HFF-Myc (cell line): ENCODE results near the gene IFNE.

Source experiments
- DNase-seq: peaks from one replicate; pipeline ENCODE4 v3.0.0-alpha.2; 2011; ENCODE audit warnings: low read depth; ENCODE audit errors: extremely low read depth
- H3K4me3 ChIP-seq: replicated peaks from 2 replicates; pipeline ENCODE4 v1.5.1; 2011; ENCODE audit warnings: low read depth, mild to moderate bottlenecking, control low read depth, low read length
- TF ChIP-seq, protein P1 (sequence below): IDR thresholded peaks from 2 replicates; pipeline ENCODE4 v1.5.1; 2012; ENCODE audit warnings: mild to moderate bottlenecking, low read depth, low read length, control low read depth; ENCODE audit errors: missing control alignments

The IFNE gene

DNA sequence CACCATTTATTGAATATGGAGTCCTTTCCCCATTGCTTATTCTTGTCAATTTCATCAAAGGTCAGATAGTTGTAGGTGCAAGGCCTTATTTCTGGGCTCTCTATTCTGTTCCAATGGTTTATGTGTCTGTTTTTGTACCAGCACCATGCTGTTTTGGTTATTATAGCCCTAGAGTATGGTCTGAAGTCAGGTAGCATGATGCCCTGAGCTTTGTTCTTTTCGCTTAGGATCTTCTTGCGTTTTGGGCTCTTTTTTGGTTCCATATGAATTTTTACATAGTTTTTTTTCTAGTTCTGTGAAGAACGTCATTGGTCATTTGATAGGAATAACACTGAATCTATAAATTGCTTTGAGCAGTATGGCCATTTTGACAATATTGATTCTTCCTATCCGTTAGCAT is 40.2 kb upstream of the IFNE start:
- TF ChIP-seq, protein P1, sequence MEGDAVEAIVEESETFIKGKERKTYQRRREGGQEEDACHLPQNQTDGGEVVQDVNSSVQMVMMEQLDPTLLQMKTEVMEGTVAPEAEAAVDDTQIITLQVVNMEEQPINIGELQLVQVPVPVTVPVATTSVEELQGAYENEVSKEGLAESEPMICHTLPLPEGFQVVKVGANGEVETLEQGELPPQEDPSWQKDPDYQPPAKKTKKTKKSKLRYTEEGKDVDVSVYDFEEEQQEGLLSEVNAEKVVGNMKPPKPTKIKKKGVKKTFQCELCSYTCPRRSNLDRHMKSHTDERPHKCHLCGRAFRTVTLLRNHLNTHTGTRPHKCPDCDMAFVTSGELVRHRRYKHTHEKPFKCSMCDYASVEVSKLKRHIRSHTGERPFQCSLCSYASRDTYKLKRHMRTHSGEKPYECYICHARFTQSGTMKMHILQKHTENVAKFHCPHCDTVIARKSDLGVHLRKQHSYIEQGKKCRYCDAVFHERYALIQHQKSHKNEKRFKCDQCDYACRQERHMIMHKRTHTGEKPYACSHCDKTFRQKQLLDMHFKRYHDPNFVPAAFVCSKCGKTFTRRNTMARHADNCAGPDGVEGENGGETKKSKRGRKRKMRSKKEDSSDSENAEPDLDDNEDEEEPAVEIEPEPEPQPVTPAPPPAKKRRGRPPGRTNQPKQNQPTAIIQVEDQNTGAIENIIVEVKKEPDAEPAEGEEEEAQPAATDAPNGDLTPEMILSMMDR = no peak
- H3K4me3 ChIP-seq = no peak overlapping the region
- no peak for DNase-seq

DNA sequence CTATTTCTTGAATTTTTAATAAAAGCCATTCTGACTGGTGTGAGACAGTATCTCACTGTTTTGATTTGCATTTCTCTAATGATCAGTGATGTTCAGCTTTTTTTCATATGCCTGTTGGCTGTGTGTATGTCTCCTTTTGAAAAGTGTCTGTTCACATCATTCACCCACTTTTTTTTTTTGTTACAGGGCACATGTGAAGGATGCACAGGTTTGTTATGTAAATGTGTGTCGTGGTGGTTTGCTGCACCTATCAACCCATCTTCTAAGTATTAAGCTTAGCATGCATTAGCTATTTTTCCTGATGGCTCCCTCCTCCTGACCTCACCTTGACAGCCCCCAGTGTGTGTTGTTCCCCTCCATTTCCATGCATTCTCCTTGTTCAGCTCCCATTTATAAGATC is 39.3 kb upstream of the IFNE start:
- H3K4me3 ChIP-seq = no peak overlapping the region
- no peak for DNase-seq
- TF ChIP-seq, protein P1 = no peak

DNA sequence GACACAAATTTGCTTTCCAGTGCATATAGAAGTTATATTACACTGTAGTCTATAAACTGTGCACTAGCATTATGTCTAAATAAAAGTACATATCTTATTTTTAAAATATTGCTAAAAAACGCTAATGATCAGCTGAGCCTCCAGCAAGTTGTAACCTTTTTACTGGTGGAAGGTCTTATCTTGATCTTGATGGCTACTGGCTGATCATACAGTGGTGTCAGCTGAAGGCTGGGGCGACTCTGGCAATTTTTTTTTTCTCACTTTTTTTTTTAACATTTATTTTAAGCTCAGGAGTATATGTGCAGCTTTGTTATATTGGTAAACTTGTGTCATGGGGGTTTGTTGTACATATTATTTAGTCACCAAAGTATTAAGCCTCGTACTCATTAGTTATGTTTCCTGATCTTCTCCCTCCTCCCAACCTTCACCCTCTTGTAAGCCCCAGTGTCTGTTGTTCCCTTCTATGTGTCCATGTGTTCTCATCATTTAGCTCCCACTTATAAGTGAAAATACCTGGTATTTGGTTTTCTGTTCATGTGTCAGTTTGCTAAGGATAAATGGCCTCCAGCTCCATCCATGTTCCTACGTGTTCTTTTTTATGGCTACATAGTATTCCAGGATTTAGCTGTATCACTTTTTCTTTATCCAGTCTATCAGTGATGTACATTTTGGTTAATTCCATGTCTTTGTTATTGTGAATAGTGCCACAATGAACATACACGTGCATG is 38.6 kb upstream of the IFNE start:
- H3K4me3 ChIP-seq = no peak overlapping the region
- TF ChIP-seq, protein P1 = no peak
- DNase-seq = no peak

DNA sequence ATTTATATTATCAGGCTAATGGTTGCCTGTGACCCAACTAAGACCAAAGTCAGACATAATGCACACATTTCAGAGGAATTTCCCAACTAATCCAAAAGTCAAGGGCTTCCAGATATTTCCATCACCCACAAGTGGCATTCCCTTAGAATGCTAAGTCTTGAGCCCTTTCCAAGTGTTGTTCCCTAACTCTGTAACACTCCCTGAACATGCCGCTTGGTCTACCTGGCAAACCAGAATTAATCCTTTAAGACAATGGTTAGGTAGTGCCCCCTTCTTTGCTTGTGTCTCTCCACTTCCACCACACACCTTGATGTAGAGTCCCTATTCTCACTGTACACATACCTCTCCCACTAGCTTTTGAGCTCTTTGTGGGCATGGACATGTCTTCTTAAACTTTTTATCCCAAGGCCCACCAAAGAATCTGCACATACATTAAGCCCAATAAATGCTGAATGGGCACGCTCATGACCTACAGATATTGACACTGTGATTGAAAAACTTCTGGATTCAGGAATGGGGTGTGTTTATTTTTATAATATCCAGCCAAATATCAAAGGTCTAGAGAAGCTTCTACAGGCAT is 37.8 kb upstream of the IFNE start:
- DNase-seq = no peak
- no peak overlapping the region for H3K4me3 ChIP-seq
- TF ChIP-seq, protein P1 = no peak

DNA sequence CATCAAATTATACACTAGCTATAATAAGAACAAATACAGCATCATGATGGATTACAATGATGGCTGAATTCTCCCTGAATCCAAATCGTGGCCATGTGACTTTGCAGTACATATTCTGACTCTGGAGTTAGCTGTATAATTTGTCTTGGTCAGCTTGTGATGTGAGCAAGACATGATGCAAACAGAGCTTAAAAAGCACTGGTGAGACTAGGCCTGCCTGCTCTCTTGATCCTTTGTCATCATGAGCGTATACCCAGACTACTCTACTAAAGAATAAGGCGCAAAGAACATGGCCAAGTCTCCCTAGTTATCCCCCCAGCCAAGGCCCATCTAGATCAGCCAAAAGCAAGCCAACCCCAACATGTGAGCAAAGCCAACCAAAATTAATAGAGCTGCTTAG is 34.7 kb upstream of the IFNE start:
- TF ChIP-seq, protein P1 = no peak
- DNase-seq = no peak
- no peak overlapping the region for H3K4me3 ChIP-seq

DNA sequence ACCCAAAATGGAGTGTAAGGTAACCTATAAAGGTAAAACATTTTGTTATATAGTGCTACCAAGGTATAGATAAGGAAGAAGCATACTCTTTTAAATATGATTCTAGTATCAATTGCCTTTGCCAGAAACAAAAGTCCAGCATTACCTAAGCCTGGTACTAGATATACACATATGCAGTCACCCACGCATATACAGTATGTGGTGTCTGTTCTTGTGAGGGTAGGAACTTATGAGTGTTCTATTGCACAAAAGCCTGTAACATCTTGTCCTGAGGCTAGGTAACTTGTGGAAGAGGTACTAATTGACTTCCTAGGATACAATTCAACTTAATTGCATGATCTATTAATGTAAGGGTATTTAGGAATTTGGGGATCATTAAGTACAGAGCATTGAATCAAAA is 31.3 kb upstream of the IFNE start:
- TF ChIP-seq, protein P1 = no peak
- DNase-seq = no peak
- H3K4me3 ChIP-seq = no peak overlapping the region
